ENCODE data around the gene AADACL2.

DNA sequence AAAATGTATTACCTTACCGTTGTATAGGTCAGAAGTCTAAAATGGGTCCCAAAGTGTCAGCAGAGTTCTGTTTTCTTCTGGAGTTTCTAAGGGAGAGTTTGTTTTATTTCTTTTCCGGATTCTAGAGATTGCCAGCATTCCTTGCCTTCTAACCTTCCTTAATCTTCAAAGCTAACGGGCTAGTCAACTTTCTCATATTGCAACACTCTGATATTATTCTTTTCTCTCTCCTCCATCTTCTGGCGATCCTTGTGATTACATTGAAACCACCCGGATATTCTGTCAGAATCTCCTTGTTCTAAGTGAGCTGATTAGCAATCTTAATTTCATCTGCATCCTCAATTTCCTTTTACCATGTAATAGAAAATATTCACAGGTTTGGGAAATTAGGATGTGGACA is 36.2 kb upstream of the AADACL2 start:
- TF ChIP-seq, protein P1, sequence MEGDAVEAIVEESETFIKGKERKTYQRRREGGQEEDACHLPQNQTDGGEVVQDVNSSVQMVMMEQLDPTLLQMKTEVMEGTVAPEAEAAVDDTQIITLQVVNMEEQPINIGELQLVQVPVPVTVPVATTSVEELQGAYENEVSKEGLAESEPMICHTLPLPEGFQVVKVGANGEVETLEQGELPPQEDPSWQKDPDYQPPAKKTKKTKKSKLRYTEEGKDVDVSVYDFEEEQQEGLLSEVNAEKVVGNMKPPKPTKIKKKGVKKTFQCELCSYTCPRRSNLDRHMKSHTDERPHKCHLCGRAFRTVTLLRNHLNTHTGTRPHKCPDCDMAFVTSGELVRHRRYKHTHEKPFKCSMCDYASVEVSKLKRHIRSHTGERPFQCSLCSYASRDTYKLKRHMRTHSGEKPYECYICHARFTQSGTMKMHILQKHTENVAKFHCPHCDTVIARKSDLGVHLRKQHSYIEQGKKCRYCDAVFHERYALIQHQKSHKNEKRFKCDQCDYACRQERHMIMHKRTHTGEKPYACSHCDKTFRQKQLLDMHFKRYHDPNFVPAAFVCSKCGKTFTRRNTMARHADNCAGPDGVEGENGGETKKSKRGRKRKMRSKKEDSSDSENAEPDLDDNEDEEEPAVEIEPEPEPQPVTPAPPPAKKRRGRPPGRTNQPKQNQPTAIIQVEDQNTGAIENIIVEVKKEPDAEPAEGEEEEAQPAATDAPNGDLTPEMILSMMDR (IDR thresholded peaks at IDR 0.05; ENCODE audit: low read depth, low read length), result no peak
- TF ChIP-seq EZH2phosphoT487 (IDR thresholded peaks at IDR 0.05; ENCODE audit: low read depth), result no peak
